ENCODE measurements around the gene EFCAB12.
"Not testable (repeated sequence)": the region's sequence is repeated elsewhere in the genome, so short reads cannot be mapped to it uniquely, and the experiment has no call there.

Gene EFCAB12

DNA sequence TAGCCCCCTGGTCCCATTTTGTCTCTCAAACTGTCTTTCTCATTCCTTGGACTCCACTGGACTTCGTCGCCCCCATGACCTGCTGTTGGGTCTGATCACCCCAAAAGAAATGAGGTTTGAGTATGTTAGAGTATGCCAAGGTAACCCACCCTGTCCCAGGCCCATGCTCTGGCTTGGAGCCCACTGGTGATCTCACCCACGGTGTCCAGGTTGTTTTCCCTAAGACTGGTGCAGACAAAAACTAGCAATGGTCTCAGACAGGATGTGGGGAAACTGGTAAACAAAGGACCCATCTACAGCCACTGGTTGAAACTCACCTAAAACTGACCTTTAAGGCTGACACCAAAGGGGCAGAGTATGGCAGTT lies 38.9 kb downstream of the EFCAB12 start:
- Histone ChIP-seq H3K27me3 (ENCODE audit: insufficient read depth, poor library complexity, severe bottlenecking) (no peaks in the 10 kb centered on the region), H3K4me3 (replicated peaks; ENCODE audit: insufficient read depth, low read length) (no peak overlapping the region), H3K27ac (replicated peaks) (no peak overlapping the region)
- TF ChIP-seq POLR2AphosphoS5 (IDR thresholded peaks at IDR 0.05; ENCODE audit: low read depth) (no peak), GABPA (IDR thresholded peaks at IDR 0.05; ENCODE audit: low read depth) (no peak), SPI1 (IDR thresholded peaks at IDR 0.05; ENCODE audit: borderline replicate concordance, low read depth) (no peak), REST (IDR thresholded peaks at IDR 0.05; ENCODE audit: insufficient replicate concordance, low read depth) (no peak), CTCF (IDR thresholded peaks at IDR 0.05; ENCODE audit: insufficient read depth, low read length) (no peak)
- no peak for DNase-seq (ENCODE audit: low read depth in 1 of 2, low spot score in 1 of 2)

GRCh38 chr3:129388791-129389571 lies 39.5 kb downstream of the EFCAB12 start:
- not testable (repeated sequence) for H3K4me3 ChIP-seq (replicated peaks; ENCODE audit: insufficient read depth, low read length); DNase-seq (ENCODE audit: low read depth in 1 of 2, low spot score in 1 of 2); H3K27ac ChIP-seq (replicated peaks); H3K27me3 ChIP-seq (ENCODE audit: insufficient read depth, poor library complexity, severe bottlenecking)

DNA sequence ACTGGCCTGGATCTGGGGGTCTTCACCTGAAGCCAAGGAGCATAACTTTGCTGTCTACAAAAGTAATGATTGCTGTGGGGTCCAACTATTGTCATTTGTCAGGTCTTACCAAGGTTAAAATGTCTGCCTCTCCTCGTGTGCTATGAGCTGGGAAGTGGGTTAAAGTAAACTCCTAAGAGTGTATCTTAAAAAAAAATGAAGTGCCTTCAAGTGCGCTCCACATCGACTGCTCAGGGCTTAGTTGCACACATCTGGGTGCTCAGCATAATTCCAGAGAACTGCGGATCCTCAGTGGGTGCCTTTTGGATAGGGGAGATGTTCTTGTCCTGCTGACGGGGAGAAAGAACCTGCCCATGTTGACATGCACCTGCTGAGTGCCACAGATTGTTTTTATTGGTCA lies 40.9 kb downstream of the EFCAB12 start:
- TF ChIP-seq SPI1 (IDR thresholded peaks at IDR 0.05; ENCODE audit: borderline replicate concordance, low read depth) (no peak), POLR2AphosphoS5 (IDR thresholded peaks at IDR 0.05; ENCODE audit: low read depth) (no peak), GABPA (IDR thresholded peaks at IDR 0.05; ENCODE audit: low read depth) (no peak), CTCF (IDR thresholded peaks at IDR 0.05; ENCODE audit: insufficient read depth, low read length) (no peak), REST (IDR thresholded peaks at IDR 0.05; ENCODE audit: insufficient replicate concordance, low read depth) (no peak)
- H3K4me3 ChIP-seq (replicated peaks; ENCODE audit: insufficient read depth, low read length) = no peak overlapping the region

DNA sequence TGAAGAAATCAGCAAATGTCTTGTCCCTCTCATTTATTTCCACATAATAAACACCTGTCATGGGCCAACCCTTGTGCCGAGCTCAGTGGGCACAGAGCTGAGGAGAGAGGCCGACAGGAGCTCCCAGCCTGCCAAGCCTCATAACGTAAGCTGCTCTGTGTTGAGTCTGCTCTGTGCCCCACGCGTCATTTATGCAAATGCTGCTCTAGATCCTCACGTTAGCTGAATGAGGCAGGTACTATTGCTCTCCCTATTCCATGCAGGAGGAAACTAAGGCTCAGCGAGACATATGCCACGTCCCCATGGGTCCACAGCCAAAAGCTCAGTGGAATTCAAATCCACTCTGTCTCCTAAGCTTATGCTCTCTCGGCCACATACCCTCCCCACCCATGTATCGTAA lies 41.5 kb downstream of the EFCAB12 start:
- TF ChIP-seq POLR2AphosphoS5 (IDR thresholded peaks at IDR 0.05; ENCODE audit: low read depth) (no peak), CTCF (IDR thresholded peaks at IDR 0.05; ENCODE audit: insufficient read depth, low read length) (no peak), GABPA (IDR thresholded peaks at IDR 0.05; ENCODE audit: low read depth) (no peak), REST (IDR thresholded peaks at IDR 0.05; ENCODE audit: insufficient replicate concordance, low read depth) (no peak), SPI1 (IDR thresholded peaks at IDR 0.05; ENCODE audit: borderline replicate concordance, low read depth) (no peak)
- no peaks in the 10 kb centered on the region for H3K27me3 ChIP-seq (ENCODE audit: insufficient read depth, poor library complexity, severe bottlenecking)
- no peak overlapping the region for H3K27ac ChIP-seq (replicated peaks)
- H3K4me3 ChIP-seq (replicated peaks; ENCODE audit: insufficient read depth, low read length) = no peak overlapping the region
- DNase-seq (ENCODE audit: low read depth in 1 of 2, low spot score in 1 of 2) = no peak

More for the DNA sequence above, 40.9 kb downstream of the EFCAB12 start:
- DNase-seq (ENCODE audit: low read depth in 1 of 2, low spot score in 1 of 2) = no peak
- no peaks in the 10 kb centered on the region for H3K27me3 ChIP-seq (ENCODE audit: insufficient read depth, poor library complexity, severe bottlenecking)
- no peak overlapping the region for H3K27ac ChIP-seq (replicated peaks)

GRCh38 chr3:129385507-129385906 lies 42.9 kb downstream of the EFCAB12 start:
- H3K27me3 ChIP-seq (ENCODE audit: insufficient read depth, poor library complexity, severe bottlenecking); DNase-seq (ENCODE audit: low read depth in 1 of 2, low spot score in 1 of 2); H3K27ac ChIP-seq (replicated peaks); H3K4me3 ChIP-seq (replicated peaks; ENCODE audit: insufficient read depth, low read length): not testable (repeated sequence)
